HCT116 (cell line): ENCODE results near the gene PTN. TPM values are rescaled to one million over a fixed set of nuclear protein-coding genes. Genes with fewer than 3 reads are reported as not detected.

Experiments used
- ATAC-seq: fragments of 200-7000 bp; cut with Tn5 transposase; 2 replicates; pipeline ENCODE4 v1.9.1; 2020; ENCODE audit warnings: mild to moderate bottlenecking, moderate library complexity
- BruUV-seq: library from RNA; stranded (reverse); fragments of 400-500 nt; replicated peaks from 2 replicates; lab custom pipeline; 2021; lab: Mats Ljungman, UMichigan
- CTCF ChIA-PET: fragments of 300-600 bp; sonication (Branson Sonifier 250); formaldehyde crosslinking; loops from one replicate; lab custom pipeline; 2021; ENCODE audit warnings: antibody characterized with exemption; lab: Charles Lee
- POLR2A ChIA-PET: fragments of 300-600, 350-600 bp; sonication (Branson Sonifier 250); formaldehyde crosslinking; loops from one replicate; lab custom pipeline; 2021; ENCODE audit warnings: antibody characterized with exemption; lab: Charles Lee
- RAD21 ChIA-PET, 2 experiments: fragments of 300-600 bp; sonication (Branson Sonifier 250); formaldehyde crosslinking; loops; one replicate each; lab custom pipeline; 2023; ENCODE audit warnings: low total read pairs in 2 of 2; ENCODE audit not compliant: uncharacterized antibody in 2 of 2, unreplicated experiment in 2 of 2, low non-redundant PET in 1 of 2; lab: Charles Lee
- DNase-seq: peaks from one replicate; pipeline ENCODE4 v3.0.0-alpha.2; 2010; ENCODE audit warnings: low read depth, low spot score
- H2AFZ ChIP-seq: fragments of 200-600 bp; shearing (Covaris generic), sonication (generic); 2 replicates; pipeline ENCODE4 v1.6.1; 2017; ENCODE audit warnings: low read depth, mixed run types, mixed read lengths, antibody characterized with exemption, low read length; ENCODE audit not compliant: poor library complexity, severe bottlenecking
- H3K27ac ChIP-seq: 2 replicates; pipeline ENCODE4 v1.5.1; 2012; ENCODE audit warnings: low read depth, low read length
- H3K27me3 ChIP-seq: fragments of 200-600 bp; sonication (generic); 2 replicates; pipeline ENCODE4 v1.6.1; 2016; ENCODE audit warnings: mixed run types, low read length, mixed read lengths; ENCODE audit not compliant: insufficient read depth
- H3K36me3 ChIP-seq, 2 experiments: fragments of 200-500 bp in 1 of 2; fragments of 200-600 bp in 1 of 2; sonication (Bioruptor generic) in 1 of 2; sonication (generic) in 1 of 2; 2 replicates each; pipeline versions ENCODE4 v1.5.1 to v1.6.1; 2014 to 2016; ENCODE audit warnings: low read length in 2 of 2, inconsistent platforms in 1 of 2, mixed read lengths in 1 of 2, mixed run types in 1 of 2; ENCODE audit not compliant: insufficient read depth in 2 of 2, control insufficient read depth in 1 of 2
- H3K4me1 ChIP-seq, 2 experiments: fragments of 200-600 bp in 1 of 2; sonication (generic) in 1 of 2; 2 replicates each; pipeline versions ENCODE4 v1.5.1 to v1.6.1; 2012 to 2017; ENCODE audit warnings: low read length in 2 of 2, inconsistent platforms in 1 of 2, mild to moderate bottlenecking in 1 of 2, mixed read lengths in 1 of 2, mixed run types in 1 of 2, moderate library complexity in 1 of 2; ENCODE audit not compliant: insufficient read depth in 2 of 2, control insufficient read depth in 1 of 2
- H3K4me2 ChIP-seq: fragments of 200-600 bp; sonication (generic); 2 replicates; pipeline ENCODE4 v1.6.1; 2017; ENCODE audit warnings: mixed run types, low read length, mixed read lengths
- H3K4me3 ChIP-seq, 2 experiments: fragments of 200-600 bp in 1 of 2; sonication (generic) in 1 of 2; replicated peaks in 1 of 2; 2 replicates each; pipeline ENCODE4 v1.5.1; 2011 to 2016; ENCODE audit warnings: low read length in 2 of 2, control low read depth in 1 of 2, low read depth in 1 of 2, mild to moderate bottlenecking in 1 of 2, mixed read lengths in 1 of 2, mixed run types in 1 of 2
- H3K79me2 ChIP-seq: fragments of 200-600 bp; sonication (generic); 2 replicates; pipeline ENCODE4 v1.6.1; 2017; ENCODE audit warnings: mild to moderate bottlenecking, mixed run types, low read length, moderate library complexity, mixed read lengths; ENCODE audit not compliant: insufficient read depth
- H3K9ac ChIP-seq: fragments of 200-600 bp; sonication (generic); 2 replicates; pipeline ENCODE4 v1.6.1; 2016; ENCODE audit warnings: low read length, mixed read lengths
- H3K9me2 ChIP-seq: fragments of 200-600 bp; sonication (generic), shearing (Covaris generic); 2 replicates; pipeline ENCODE4 v1.6.1; 2017; ENCODE audit warnings: mixed run types, mild to moderate bottlenecking, moderate library complexity; ENCODE audit not compliant: insufficient read depth
- H3K9me3 ChIP-seq, 2 experiments: fragments of 200-500 bp in 1 of 2; fragments of 200-600 bp in 1 of 2; sonication (Bioruptor generic) in 1 of 2; sonication (generic) in 1 of 2; 2 replicates each; pipeline ENCODE4 v1.6.1; 2014 to 2017; ENCODE audit warnings: low read length in 2 of 2, mixed read lengths in 2 of 2, inconsistent platforms in 1 of 2, low read depth in 1 of 2, mild to moderate bottlenecking in 1 of 2, mixed run types in 1 of 2, moderate library complexity in 1 of 2; ENCODE audit not compliant: control insufficient read depth in 1 of 2, insufficient read depth in 1 of 2
- H4K20me1 ChIP-seq: fragments of 200-600 bp; sonication (generic), shearing (Covaris generic); 2 replicates; pipeline ENCODE4 v1.6.1; 2017; ENCODE audit warnings: mixed run types, mild to moderate bottlenecking, moderate library complexity; ENCODE audit not compliant: insufficient read depth
- CBX3 ChIP-seq: IDR thresholded peaks from 2 replicates; pipeline ENCODE4 v1.6.1; 2012; ENCODE audit warnings: low read depth
- CTCF ChIP-seq, 3 experiments: fragments of 200-600 bp in 1 of 3; sonication (generic) in 1 of 3; IDR thresholded peaks in 2 of 3; conservative IDR thresholded peaks in 1 of 3; 2 replicates each; pipeline ENCODE4 v1.5.1; 2012 to 2017; ENCODE audit warnings: low read depth in 2 of 3, low read length in 2 of 3, antibody characterized with exemption in 1 of 3, borderline replicate concordance in 1 of 3, control low read depth in 1 of 3, mild to moderate bottlenecking in 1 of 3, mixed read lengths in 1 of 3, mixed run types in 1 of 3, moderate library complexity in 1 of 3; ENCODE audit not compliant: insufficient read depth in 1 of 3
- EGR1 ChIP-seq: IDR thresholded peaks from 2 replicates; pipeline ENCODE4 v1.6.1; 2012; ENCODE audit warnings: low read depth
- EZH2 ChIP-seq: fragments of 200-600 bp; sonication (generic); IDR thresholded peaks from 2 replicates; pipeline ENCODE4 v1.6.1; 2017; ENCODE audit warnings: antibody characterized with exemption, mixed run types
- EZH2phosphoT487 ChIP-seq: fragments of 200-600 bp; IDR thresholded peaks from 2 replicates; pipeline ENCODE4 v1.6.1; 2018; ENCODE audit warnings: antibody characterized with exemption, borderline replicate concordance
- FOSL1 ChIP-seq: IDR thresholded peaks from 2 replicates; pipeline ENCODE4 v1.6.1; 2012; ENCODE audit warnings: low read depth
- JUND ChIP-seq: IDR thresholded peaks from 2 replicates; pipeline ENCODE4 v1.6.1; 2012
- MAX ChIP-seq: IDR thresholded peaks from 2 replicates; pipeline ENCODE4 v1.6.1; 2012
- POLR2AphosphoS5 ChIP-seq: IDR thresholded peaks from 2 replicates; pipeline ENCODE4 v1.6.1; 2011; ENCODE audit warnings: mild to moderate bottlenecking, low read depth, low read length, moderate library complexity
- TCF7L2 ChIP-seq: IDR thresholded peaks from 2 replicates; pipeline ENCODE4 v1.7.0; 2011; ENCODE audit warnings: borderline replicate concordance, inconsistent platforms; ENCODE audit not compliant: insufficient read depth, insufficient read length; ENCODE audit errors: extremely low read depth
- YY1 ChIP-seq: IDR thresholded peaks from 2 replicates; pipeline ENCODE4 v1.6.1; 2011; ENCODE audit warnings: low read length, low read depth, moderate library complexity, mild to moderate bottlenecking; ENCODE audit not compliant: insufficient replicate concordance; ENCODE audit errors: extremely low read depth
- ZNF274 ChIP-seq: fragments of 200-500 bp; sonication (Bioruptor generic); IDR thresholded peaks from 2 replicates; pipeline ENCODE4 v1.6.1; 2014; ENCODE audit warnings: mild to moderate bottlenecking, low read depth, low read length, inconsistent platforms
- intact Hi-C: fragments of 100-400 bp; cut with micrococcal nuclease; formaldehyde crosslinking; loops from 2 replicates; pipeline ENCODE4 v1.10.0; 2022
- total RNA-seq: library from RNA; stranded (reverse); gene quantifications from one replicate; pipeline ENCODE4 v1.2.1, GENCODE V29; 2021; ENCODE audit not compliant: unreplicated experiment

The PTN gene
- total RNA-seq, 1 experiment from 2014 or later: not detected

GRCh38 chr7:137298464-137298794, 45.1 kb downstream of the PTN start:
- H3K4me3 ChIP-seq: no peak overlapping the region
- intact Hi-C loops: no loop called here
- DNase-seq (no peak), ATAC-seq (no peak)
- H3K9ac ChIP-seq: no peak overlapping the region
- no peaks in the 10 kb centered on the region for H3K27me3 ChIP-seq
- H3K4me1 ChIP-seq: no peaks in the 10 kb centered on the region
- TF ChIP-seq JUND (no peak), ZNF274 (no peak), YY1 (no peak), CTCF (IDR thresholded peaks at IDR 0.05 in 2 of 3, conservative IDR thresholded peaks at IDR 0.05 in 1 of 3; ENCODE audit: borderline replicate concordance in 1 of 3, insufficient read depth in 1 of 3, low read depth in 2 of 3, low read length in 2 of 3) (no peak), POLR2AphosphoS5 (no peak), MAX (no peak), EZH2 (no peak), CBX3 (no peak), EGR1 (no peak), EZH2phosphoT487 (no peak), TCF7L2 (no peak), FOSL1 (no peak)
- BruUV-seq: no TSS peak
- no peaks in the 10 kb centered on the region for H3K9me2 ChIP-seq
- H3K4me2 ChIP-seq: no peak overlapping the region
- RAD21 ChIA-PET: no interaction called here
- H2AFZ ChIP-seq: no peak overlapping the region
- POLR2A ChIA-PET: no interaction called here
- H3K27ac ChIP-seq: no peak overlapping the region
- H4K20me1 ChIP-seq: no peaks in the 10 kb centered on the region
- CTCF ChIA-PET: no interaction called here
- H3K79me2 ChIP-seq: no peaks in the 10 kb centered on the region
- no peaks in the 10 kb centered on the region for H3K36me3 ChIP-seq
- peaks cover 3 to 8% of the 10 kb centered on the region in 2 experiments; a peak in 2 of 4 replicates for H3K9me3 ChIP-seq
